ENCODE data around the gene THSD7A.

DNA sequence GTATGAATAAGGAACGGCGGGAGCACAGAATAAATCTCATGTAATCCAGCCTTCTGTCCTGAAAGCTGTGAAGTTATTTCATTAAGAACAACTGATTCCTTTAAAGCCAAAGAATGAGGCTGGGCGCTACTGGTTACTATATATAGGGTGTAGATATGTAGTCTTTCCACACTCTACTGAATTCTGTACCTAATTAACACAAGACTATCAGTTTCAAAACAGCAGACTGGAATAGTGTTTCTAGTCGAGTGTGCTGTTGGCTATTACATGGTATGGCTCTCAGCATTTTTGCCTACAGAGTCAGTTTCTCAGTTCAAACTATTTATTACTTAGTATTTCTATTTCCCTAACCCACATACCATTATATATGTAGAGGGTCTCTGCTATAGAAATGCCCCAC lies 163.3 kb downstream of the THSD7A start:
- TF ChIP-seq, protein P1, sequence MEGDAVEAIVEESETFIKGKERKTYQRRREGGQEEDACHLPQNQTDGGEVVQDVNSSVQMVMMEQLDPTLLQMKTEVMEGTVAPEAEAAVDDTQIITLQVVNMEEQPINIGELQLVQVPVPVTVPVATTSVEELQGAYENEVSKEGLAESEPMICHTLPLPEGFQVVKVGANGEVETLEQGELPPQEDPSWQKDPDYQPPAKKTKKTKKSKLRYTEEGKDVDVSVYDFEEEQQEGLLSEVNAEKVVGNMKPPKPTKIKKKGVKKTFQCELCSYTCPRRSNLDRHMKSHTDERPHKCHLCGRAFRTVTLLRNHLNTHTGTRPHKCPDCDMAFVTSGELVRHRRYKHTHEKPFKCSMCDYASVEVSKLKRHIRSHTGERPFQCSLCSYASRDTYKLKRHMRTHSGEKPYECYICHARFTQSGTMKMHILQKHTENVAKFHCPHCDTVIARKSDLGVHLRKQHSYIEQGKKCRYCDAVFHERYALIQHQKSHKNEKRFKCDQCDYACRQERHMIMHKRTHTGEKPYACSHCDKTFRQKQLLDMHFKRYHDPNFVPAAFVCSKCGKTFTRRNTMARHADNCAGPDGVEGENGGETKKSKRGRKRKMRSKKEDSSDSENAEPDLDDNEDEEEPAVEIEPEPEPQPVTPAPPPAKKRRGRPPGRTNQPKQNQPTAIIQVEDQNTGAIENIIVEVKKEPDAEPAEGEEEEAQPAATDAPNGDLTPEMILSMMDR (IDR thresholded peaks at IDR 0.05; ENCODE audit: low read depth, low read length, missing input control), result no peak
- TF ChIP-seq YY1 (IDR thresholded peaks at IDR 0.05) (no peak), GABPA (IDR thresholded peaks at IDR 0.05 in 1 of 2, conservative IDR thresholded peaks at IDR 0.05 in 1 of 2) (no peak), RAD21 (IDR thresholded peaks at IDR 0.05) (no peak), FOXA2 (IDR thresholded peaks at IDR 0.05) (no peak), JUND (IDR thresholded peaks at IDR 0.05) (no peak), SP1 (IDR thresholded peaks at IDR 0.05) (no peak), RXRA (IDR thresholded peaks at IDR 0.05) (no peak), TAF1 (conservative IDR thresholded peaks at IDR 0.05) (no peak)
- TF ChIP-seq, protein P2, sequence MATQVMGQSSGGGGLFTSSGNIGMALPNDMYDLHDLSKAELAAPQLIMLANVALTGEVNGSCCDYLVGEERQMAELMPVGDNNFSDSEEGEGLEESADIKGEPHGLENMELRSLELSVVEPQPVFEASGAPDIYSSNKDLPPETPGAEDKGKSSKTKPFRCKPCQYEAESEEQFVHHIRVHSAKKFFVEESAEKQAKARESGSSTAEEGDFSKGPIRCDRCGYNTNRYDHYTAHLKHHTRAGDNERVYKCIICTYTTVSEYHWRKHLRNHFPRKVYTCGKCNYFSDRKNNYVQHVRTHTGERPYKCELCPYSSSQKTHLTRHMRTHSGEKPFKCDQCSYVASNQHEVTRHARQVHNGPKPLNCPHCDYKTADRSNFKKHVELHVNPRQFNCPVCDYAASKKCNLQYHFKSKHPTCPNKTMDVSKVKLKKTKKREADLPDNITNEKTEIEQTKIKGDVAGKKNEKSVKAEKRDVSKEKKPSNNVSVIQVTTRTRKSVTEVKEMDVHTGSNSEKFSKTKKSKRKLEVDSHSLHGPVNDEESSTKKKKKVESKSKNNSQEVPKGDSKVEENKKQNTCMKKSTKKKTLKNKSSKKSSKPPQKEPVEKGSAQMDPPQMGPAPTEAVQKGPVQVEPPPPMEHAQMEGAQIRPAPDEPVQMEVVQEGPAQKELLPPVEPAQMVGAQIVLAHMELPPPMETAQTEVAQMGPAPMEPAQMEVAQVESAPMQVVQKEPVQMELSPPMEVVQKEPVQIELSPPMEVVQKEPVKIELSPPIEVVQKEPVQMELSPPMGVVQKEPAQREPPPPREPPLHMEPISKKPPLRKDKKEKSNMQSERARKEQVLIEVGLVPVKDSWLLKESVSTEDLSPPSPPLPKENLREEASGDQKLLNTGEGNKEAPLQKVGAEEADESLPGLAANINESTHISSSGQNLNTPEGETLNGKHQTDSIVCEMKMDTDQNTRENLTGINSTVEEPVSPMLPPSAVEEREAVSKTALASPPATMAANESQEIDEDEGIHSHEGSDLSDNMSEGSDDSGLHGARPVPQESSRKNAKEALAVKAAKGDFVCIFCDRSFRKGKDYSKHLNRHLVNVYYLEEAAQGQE (IDR thresholded peaks at IDR 0.05), result no peak
- TF ChIP-seq, protein P3, sequence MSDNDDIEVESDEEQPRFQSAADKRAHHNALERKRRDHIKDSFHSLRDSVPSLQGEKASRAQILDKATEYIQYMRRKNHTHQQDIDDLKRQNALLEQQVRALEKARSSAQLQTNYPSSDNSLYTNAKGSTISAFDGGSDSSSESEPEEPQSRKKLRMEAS (IDR thresholded peaks at IDR 0.05), result no peak
- TF ChIP-seq, protein P4, sequence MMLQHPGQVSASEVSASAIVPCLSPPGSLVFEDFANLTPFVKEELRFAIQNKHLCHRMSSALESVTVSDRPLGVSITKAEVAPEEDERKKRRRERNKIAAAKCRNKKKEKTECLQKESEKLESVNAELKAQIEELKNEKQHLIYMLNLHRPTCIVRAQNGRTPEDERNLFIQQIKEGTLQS (IDR thresholded peaks at IDR 0.05), result no peak

All from liver (tissue), 3 donors.